Raji (cell line): ENCODE results near the gene MT1A.

Experiments used
- POLR2A ChIP-seq: IDR thresholded peaks from 2 replicates; pipeline ENCODE4 v1.6.1; 2011; ENCODE audit warnings: low read depth, low read length, control low read depth; ENCODE audit not compliant: insufficient read depth

MT1A gene

GRCh38 chr16:56636616-56637413, 1.7 kb upstream of the MT1A start:
- TF ChIP-seq POLR2A: no peak

DNA sequence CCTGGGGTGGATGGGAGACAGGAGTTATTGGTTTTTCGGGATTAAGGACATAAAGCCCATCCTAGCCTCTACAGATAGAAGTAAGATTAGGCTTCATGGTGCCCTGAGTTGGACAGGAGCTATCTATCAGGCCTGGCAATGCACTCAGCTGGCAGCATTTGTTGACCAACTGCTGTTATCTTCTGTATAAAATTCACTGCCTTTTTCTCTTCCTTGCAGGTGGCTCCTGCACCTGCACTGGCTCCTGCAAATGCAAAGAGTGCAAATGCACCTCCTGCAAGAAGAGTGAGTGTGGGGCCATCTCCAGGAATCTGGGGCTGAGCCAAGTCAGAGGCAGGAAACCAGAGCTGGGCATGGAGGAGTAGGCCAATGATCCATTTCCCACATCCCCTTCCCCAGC, 579 bp downstream of the MT1A start:
- TF ChIP-seq POLR2A: no peak

DNA sequence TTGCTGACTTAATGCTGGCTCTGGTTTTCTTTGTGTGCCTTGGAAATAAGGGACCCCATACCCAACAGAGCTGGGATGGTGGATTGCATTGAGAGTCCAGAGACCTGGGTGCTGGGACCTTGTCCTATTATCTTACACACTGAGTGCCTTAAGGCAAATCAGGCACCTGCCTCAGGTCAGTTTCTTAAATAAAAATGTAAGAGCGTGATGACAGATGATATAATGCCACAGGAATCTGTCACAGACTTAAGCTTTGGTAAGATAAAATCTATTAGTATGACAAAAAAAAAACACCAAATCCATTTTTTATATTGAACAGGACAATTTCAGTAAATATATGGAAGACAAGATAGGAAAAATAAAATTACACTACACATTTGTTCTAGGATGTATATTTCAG, 1.6 kb downstream of the MT1A start:
- no peak for TF ChIP-seq POLR2A

- TF ChIP-seq POLR2A: no peak
Measured at GRCh38 chr16:56641166-56641565, 2.7 kb downstream of the MT1A start.

GRCh38 chr16:56643080-56643778, 4.8 kb downstream of the MT1A start:
- no peak for TF ChIP-seq POLR2A

GRCh38 chr16:56643833-56644232, 5.4 kb downstream of the MT1A start:
- no peak for TF ChIP-seq POLR2A

DNA sequence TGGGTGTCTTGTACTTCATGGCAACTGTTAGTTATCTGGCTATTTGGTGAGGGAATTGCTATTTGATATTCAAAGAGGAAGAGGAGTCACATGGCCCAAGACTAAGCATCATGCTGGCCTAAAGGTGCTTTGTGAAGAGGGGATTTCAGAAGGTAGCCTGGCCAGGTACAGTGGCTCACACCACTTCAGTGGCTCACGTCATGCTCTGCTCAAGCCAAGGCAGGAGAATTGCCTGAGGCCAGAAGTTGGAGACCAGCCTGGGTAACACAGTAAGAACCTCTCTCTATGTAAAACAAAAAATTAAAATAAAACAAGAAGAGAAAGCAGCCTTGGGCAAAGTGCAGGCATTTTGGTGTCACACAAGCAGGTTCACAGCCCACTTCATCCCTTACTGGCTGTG, 6.8 kb downstream of the MT1A start:
- TF ChIP-seq POLR2A: no peak

DNA sequence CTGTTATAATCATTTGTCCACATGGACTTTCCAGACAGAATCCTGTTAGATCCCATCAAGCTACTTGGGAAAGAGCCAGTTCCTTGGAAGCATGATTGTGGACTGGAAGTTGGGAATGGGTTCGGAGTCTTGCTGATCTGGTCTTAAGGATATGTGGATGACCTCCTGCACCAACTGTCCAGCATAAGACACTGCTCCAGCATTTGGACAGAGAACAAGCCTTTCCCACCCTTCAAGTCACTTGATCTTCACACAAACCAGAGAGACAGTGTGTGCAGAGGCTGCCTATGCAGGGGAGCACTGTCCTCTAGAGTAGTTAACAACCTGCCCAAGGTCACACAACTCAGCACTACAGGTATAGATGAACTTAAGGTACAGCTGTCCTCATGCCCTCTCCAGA, 7.4 kb downstream of the MT1A start:
- no peak for TF ChIP-seq POLR2A

- TF ChIP-seq POLR2A: no peak
Measured at GRCh38 chr16:56647641-56648431, 9.4 kb downstream of the MT1A start.

- no peak for TF ChIP-seq POLR2A
Measured at GRCh38 chr16:56649271-56649670, 10.8 kb downstream of the MT1A start.

DNA sequence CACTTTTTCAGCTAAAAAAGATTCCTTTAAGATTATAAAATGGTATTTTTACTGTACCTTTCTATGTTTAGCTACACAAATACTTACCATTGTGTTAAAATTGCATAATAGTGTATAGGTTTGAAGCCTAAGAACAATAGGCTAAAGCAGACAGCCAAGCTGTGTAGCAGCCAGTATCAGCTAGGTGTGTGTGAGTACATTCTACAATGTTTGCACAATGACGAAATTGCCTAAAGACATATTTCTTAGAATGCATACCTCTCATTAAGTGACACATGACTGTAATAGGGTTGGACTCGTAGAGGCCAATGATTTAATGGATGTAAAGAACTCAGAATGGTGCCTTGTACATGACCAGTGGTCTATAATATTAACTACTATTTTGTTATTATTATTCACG, 11.4 kb downstream of the MT1A start:
- no peak for TF ChIP-seq POLR2A

- TF ChIP-seq POLR2A: no peak
Measured at GRCh38 chr16:56651586-56651985, 13.1 kb downstream of the MT1A start, which contains the start of gene MT1B. TSS of gene MT1B (plus strand) at chr16:56651886. CDS start at chr16:56651954, 68 bp downstream.

DNA sequence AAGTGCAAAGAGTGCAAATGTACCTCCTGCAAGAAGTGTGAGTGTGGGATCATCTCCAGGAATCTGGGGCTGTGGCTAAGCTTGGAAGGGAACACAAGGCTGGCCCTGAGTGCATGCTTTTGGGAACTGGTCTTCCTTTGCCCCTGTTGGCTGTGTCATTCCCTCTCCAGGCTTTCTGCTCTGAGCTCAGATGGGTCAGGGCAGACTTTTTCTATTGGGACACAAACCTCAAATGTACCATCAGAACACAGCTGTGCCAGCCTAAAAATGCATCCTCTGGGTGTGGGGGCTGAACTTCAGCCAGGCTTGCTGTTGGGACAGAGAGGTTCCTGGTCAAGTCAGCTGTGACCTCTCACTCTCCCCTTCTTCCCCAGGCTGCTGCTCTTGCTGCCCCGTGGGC, 14.1 kb downstream of the MT1A start:
- no peak for TF ChIP-seq POLR2A

GRCh38 chr16:56653218-56653617, 14.8 kb downstream of the MT1A start:
- no peak for TF ChIP-seq POLR2A

DNA sequence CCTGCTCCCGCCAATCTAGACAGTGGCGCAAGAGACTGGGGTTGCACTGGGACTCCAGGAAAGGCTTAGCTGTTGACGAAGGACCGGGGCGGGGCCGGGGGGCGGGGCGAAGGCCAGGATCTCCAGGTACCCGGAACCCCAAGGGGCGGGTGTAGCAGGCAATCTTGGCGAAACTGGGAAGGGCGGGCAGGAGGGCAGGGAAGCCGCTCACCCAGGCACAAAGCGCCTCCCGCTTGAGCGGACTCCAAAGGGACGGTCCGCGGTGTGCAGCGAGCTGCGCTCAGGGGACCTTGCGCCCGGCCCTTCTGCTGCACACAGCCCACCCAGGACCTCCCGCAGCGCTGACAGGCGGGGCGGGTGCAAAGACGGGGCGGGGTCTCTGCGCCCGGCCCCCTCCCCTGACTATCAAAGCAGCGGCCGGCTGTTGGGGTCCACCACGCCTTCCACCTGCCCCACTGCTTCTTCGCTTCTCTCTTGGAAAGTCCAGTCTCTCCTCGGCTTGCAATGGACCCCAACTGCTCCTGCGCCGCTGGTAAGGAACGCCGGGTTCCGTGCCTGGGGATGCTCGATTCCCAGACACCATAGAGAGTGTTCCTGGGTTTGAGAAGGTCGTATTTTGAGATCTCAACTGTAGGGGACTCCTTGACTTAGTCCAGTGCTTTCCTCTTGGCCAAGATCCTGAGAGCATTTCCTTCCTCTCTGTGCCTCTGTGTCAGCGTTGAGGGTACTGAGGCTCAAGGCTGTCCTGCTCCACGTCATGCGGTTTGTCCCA, 19.3 kb downstream of the MT1A start, which contains the start of gene MT1F:
Gene MT1F (plus strand): TSS at position 405 of the 772 bp plus-strand sequence. CDS start 100 bp downstream, at position 505.
- TF ChIP-seq POLR2A: no peak
